GM18868 (cell line): ENCODE measurements around the gene TMEM196.

ENCODE experiments used
- ATAC-seq: cut with Tn5 transposase; IDR thresholded peaks from one replicate; pipeline ENCODE4 v1.9.1; 2021; ENCODE audit warnings: mild to moderate bottlenecking, moderate library complexity; ENCODE audit not compliant: unreplicated experiment

TMEM196 gene

DNA sequence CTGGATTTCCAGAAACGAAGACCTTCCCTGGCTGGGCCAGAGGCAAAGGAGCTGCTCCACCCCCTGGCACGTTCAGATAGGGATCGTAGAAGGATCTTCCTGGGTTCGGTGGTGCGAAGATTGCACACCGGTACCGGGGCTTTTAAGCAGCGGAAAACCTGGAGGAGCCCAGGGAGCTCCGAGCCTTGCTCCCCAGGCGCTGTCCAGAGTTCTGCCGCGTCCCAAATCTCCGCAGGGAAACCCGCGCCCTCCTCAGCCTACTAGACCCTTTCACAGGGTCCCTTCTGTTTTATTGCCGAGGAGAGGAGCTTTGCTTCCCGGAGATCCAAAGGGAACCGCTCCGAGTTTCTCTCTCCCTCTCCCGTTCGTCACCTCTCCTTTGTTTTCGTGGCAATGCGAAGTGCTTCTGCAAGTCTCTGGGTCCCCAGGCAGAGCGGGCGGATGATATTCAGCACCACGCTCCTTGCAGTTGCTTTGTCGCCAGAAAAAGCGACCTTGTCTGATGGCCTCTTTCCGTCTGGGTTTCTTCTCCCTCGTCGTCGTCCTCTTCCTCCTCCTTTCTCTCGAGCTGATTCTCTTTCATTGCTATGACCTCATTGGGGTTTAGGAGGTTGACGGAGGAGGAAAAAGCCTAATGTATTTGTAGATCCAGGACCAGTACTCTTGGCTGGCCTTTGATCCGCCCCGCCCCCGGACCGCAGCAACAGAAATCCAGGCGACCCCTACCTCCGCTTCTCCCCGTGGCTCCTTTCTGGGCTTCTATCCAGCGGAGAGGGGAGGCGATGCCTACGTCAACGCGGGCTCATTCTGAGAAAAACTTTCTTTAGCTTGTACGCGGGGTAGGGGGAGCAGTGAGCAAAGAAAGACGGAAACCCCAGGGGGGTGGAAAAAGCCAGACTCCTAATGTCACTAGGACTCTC, at the start of gene TMEM196:
Gene TMEM196 (minus strand): TSS at position 777 of the 920 bp plus-strand sequence. CDS start 921 bp downstream, outside the sequence.
- no peak for ATAC-seq

DNA sequence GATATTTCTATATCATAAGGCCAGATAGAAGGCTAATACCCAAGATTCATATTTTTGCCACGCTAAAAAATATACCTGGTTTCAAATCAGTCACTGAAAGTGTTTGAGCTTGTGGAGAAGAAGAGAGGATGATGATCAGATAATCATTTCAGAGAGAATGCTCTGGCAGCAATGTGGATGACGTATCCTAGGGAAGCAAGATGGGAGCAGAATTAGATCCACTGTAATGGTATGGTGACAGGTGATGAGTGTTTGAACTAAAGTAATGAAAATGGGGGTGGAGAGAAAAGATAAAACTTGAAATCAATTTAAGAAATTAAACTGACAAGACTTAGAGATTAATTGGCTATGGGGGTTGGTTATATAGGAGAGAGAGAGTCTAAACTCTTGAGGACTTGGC, 42.7 kb upstream of the TMEM196 start:
- no peak for ATAC-seq

DNA sequence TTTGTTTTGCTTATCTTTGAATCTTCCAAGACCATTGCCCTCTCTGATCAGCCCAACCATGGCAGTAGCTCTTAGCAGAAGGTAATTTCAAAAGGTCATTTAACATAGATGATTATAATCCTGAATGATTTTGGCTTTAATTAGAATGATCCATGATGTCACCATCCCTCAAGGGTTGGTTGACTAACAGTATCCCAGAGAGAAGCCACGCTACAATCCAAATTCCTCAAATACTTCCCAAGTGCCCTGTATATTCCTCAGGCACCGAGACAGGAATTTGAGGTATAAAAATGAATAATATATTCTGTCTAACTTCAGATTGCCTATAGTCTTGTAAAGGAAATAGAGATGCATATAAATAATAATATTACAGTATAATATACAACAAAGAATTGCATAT, 42.1 kb upstream of the TMEM196 start:
- ATAC-seq: no peak

DNA sequence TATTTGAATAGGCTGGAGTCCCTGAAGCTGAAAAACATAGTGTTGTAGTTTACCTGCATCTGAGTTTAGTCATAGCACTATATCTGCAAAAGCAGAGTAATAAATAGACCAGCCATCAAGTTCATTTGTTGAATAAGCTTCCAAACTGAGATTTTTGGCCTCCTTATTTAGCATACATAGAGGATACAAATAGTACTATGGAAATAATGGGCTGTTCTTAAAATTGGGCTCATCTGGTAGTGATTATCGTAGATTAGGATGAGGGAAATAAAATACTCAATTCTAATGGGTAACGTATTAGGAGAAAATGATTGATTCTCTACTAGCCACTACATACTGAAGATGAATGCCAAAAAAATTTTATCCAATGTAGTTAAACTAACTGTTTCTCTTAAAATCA, 41.4 kb upstream of the TMEM196 start:
- no peak for ATAC-seq

DNA sequence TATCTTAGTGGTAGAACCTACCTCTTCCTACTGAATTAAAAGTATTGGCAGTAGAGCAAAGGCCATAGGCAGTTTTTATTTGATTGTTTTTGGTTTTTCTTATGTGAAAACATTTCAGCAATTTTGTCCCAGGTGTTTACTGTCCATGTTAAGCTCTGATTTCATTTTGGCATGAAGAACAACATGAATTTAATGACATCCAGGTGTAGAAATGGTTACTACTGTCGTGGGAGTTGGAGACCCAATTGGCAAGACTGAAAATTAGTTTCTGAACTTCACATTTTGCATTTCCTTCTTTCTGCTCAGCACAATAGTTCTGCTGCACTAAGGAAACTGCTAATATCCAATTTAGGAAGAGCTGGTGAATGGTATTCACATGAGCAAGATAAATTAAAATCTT, 38.0 kb upstream of the TMEM196 start:
- ATAC-seq: no peak

DNA sequence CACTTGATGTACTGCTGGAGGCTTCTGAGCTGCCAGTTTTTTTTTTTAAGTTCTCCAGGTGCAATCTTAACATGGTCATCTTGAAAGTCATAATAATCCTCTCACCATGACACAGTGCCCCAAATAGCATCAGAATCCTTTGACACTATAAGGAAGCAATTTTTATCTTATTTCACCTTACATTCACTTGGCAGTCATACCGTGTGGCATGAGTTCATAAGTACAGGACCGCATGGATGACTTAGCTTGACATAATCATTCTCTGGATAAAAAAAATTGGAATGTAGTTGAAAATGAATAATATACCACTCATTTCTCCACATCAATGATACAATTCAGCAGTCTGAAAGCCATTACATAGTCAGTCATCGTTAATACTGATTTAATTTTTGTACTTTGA, 25.6 kb upstream of the TMEM196 start:
- no peak for ATAC-seq

DNA sequence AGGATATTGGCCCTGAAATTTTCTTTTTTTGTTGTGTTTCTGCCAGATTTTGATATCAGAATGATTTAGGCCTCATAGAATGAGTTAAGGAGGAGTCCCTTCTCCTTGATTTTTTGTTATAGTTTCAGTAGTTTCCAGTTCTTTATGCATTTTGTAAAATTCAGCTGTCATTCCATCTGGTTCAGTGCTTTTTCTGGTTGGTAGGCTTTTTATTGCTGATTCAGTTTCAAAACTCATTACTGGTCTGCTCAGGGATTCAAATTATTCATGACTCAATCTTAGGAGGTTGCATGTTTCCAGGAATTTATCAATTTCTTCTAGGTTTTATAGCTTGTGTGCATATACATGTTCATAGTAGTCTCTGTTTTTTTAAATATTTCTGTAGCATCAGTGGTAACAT, 10.1 kb upstream of the TMEM196 start:
- ATAC-seq: no peak

DNA sequence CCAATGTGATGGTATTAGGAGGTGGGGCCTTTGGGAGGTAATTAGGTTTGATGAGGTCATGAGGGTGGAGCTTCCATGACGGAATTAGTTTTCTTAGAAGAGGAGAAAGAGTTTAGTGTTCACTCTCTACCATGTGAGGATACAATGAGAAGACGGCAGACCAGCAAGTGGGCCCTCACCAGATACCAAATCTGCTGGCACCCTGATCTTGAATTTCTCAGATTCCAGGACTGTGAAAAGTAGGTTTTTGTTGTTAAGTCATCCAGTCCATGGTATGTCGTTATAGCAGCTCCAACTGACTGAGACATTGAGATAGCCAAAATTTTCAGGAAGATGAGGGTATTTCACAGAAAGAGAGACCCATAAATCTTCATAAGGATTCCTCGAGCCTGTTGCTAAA, 3.6 kb upstream of the TMEM196 start:
- no peak for ATAC-seq

DNA sequence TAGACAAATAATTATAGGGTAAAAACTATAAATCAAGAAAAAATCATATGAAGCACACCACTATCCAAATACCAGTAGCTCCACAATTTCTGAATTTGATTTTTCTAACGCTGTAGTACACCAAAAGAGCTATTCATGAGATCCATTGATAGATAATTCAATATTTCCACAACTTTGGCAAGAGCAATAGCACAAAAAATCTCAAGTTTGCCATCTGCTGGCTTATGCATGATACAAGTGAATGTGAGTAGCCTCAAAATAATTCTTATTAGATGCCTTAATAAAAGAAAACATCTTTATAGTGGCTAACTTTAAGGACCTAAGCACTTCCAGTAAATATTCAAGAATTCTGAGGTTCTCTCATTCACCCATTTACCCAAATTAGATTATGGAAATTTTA, 2.2 kb upstream of the TMEM196 start:
- ATAC-seq: no peak

DNA sequence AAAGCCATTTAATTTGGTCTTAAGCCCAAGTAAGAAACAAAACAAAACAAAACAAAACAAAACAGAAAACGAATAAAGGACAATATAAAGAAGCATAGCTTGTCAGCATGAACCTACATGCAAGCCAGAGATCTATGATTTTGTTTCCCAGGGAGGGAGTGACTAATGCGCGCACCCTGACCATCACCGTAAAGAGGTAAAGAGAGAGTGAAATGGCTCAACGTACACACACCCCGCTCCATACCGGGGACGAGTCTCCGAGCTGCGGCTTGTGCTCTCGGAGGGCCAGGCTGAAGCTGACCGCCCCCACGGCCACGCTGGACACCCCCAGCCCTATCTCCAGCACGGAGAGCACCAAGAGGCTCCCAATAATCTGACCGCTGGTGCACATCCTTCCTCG, 1.1 kb downstream of the TMEM196 start:
- ATAC-seq: no peak

DNA sequence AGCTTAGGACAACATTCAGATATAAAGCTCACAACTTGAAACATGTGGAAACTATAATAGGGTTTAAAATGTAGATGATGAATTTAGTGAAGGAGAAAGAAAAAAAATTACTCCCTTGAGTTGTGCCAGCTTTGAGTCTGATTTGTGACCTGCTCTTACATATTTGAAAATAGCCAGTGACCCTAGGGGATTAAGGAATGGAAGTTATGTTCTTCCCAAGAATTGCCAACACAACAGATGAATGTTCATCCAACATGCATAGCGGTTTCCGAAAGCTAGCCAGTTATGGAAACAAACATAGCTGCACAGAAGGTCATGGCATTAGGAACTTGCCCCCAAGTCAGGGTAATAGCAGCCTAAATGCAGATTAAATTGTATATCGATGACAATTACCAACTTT, 10.8 kb downstream of the TMEM196 start:
- ATAC-seq: no peak

DNA sequence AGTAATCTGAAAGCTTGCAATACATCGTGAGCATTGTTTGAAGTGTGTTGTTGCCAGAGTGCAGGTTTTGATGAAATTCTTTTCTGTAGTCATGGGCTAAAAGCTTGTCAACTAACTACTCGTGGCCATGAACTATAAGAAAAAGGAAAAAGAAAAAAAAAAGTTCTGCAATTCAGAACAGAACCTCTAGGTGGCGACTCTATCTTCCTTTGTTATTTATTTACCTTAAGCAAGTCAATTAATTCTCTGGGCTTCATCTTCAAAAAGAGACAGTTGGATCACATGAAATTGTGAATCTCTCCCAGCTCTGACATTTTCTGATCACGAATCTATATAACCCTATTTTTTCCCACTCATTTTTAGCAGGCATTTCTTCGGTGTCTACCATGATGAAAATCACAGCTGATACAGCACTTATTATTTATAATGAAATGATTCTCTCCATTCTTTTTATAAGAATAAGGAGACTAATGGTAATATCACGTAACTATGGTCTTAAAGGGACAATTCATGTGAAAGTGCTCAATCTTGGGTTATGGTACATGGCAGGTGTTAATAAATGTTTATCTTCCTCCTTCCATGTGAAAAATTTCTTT, 18.8 kb downstream of the TMEM196 start:
- ATAC-seq: peak; percentile 38

DNA sequence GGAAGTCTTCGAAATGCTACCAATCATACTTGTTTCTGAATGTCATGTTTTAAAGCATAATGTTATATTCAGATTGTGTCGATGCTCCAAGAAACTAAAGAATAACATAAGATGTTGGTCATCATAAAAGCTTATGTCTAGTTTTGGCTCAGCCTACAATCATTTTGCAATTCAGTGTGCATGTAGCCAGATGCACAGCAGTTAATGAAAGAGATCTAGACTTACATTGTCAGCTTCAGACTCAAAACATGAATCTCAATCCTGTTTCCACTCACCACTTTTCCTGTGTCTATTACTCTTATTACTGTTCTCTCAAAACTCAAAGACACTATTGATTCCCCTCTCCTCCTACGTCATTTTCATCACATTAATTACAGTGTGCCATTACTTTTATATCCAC, 21.4 kb downstream of the TMEM196 start:
- ATAC-seq: no peak

DNA sequence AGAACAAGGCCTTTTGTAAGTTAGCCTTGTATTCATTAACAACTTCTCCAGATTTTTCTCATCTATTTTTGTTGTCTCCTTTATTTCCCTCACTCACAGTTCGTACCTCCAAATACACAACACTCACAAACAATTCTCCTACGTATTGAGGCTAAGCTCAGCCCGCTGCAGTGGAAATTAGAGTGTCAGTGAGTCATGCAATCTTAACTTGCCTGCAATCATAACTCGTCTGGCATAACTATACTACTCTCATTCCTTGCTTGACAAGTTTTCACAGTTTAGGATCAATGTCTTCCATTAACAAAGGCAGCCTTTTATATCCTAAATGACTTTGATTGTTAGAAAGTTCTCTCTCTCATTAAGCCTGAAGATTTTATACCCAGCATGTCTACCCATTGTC, 23.8 kb downstream of the TMEM196 start:
- ATAC-seq: no peak

DNA sequence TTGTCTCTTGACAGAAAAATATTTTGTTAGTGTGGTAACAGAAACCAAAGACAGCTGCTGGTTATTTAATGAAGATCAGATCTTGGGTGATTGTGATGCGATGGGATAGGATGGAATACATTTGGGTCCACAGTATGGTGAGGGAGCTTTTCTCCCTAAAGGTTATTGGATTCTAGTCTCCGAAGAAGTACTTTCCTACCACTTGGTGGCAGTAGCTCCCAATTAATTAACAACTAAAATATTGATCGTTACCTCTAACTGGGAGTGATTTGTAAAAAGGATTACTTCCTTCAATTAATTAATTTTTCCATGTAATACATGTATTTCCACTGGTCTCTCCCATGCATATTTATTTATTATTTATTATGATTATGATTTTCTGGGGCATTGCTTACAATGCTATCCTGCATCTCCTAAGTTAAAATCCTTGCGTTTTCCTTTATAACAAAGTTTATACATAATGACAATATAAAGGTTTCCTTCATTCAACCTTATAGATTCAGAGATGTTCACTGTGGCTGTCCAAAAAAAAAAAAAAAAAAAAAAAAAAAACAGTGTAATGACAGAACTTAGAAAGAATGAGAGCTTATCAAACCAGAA, 25.6 kb downstream of the TMEM196 start:
- ATAC-seq: peak; percentile 67

DNA sequence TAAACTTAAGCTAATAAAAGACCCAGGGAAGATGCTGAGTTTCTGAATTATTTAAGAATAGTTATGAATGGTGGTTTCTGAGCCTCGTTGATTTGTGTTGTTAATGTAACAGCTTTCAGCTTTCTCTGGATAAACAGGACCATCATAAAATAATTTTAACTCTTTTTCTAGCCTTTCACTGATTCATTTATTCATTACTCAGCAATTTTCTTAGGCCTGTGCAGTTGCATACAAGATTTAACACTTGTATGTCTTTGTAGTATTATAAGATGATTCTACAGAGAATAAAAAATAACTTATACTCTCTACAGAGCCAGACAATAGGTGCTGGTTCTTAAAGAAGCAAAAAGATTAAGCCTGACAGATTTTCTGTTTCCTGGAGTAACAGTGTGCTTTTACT, 29.3 kb downstream of the TMEM196 start:
- no peak for ATAC-seq

DNA sequence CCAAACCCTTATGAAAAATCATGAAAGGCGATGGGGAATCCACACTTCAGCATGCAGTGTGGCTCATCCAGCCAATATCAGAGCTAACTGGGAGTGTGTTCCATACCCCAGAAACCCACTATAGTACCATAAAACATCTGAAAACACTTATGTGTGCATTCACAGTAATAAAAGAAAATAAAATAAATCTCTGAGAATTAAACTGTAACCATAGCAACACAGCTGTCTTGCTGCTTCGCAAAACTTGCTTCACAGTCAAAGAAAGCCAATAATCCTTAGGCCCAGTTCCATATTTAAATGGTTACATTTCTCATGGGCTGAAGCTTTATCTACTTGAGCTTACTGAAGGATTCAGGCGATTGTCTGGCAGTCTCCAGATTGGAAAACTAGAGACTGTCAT, 44.7 kb downstream of the TMEM196 start:
- no peak for ATAC-seq

DNA sequence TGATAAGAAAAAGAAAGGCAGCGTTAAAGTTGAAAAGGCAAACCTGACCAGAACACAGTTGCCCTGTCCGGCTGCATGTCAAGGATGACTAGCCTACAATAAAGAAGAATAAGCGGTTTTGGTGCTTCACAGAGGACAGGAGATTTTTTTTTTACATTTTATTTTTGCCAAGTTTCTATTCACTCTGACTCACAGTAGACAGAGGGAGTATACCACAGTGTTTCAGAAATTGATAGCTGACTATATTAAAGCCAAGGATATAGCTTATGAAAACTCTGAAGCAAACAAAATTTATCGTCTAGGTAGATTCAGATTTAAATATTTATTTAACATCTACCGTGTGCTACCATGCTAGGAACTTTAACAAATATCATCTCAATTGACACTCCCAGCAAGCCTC, 47.6 kb downstream of the TMEM196 start:
- ATAC-seq: no peak

DNA sequence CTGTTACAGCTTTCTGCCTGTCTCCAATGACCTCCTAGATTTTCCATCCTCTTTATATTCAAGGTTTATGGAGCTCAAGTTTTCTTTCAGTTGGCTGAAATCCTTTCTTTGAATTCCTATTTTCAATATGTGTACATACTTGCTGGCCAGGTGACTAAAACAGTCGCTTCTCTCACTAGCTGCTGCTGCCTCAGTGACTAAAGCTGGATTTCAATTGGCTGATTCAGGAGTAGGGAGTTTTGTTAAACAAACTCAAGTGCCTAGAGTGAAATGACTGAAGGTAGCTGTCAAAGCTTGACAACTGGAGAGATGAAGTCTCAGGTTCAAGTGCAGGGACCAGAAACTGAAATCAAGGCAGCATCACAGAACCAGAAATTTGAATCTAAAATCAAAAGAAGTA, 57.9 kb downstream of the TMEM196 start:
- ATAC-seq: no peak

DNA sequence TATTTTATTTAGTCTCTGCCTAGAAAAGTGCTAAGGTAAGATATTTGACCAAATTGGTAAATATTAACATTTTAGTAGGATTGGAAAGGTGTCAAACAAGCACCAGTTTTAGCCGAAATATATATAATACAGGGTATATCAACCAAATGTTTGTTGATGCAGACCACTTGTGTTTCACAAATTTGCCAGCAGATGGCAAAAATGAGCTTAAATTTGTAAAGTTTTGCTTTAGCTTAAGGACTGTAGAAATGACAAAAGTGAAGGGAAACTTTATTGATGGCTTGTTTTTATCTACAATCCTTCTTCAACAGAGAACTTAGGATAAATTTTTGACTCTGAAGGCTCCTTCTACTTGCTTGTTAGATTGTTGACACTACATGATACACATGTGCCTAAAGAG, 59.7 kb downstream of the TMEM196 start:
- no peak for ATAC-seq

DNA sequence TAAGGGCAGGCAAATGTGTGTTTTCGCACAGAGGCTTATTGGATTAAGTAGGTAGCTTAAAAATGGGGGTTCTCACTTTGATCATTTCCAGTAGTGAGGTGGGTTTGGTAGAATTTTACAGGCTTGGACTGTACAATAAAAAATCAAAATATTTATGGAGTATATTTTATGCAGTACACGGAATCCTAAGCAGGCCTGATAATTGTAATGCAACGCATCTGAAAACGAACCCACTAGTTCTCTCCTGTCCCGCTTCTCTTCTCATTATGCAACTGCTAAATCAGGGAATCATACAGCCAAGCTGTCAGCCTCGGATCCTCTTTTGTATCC, 64.2 kb downstream of the TMEM196 start:
- ATAC-seq: no peak
